Glomerular endothelial cell (primary cell): ENCODE measurements around the gene PARD3. TPM values are rescaled to one million over a fixed set of nuclear protein-coding genes. Genes with fewer than 3 reads are reported as not detected.
A peak's percentile ranks its signal among the peaks of the same experiment; 100 is the strongest.

ENCODE experiments used
- DNase-seq: peaks from one replicate; pipeline ENCODE4 v3.0.0-alpha.2; 2011; ENCODE audit warnings: low read depth, low spot score; ENCODE audit errors: extremely low read depth
- total RNA-seq: library from RNA; depleted of rRNA; stranded (reverse); fragments of >200 nt; gene quantifications from 2 replicates; pipeline ENCODE4 v1.2.3, GENCODE V29; 2015

The PARD3 gene
- total RNA-seq, 1 donor from 2014 or later, result 23.0 TPM

DNA sequence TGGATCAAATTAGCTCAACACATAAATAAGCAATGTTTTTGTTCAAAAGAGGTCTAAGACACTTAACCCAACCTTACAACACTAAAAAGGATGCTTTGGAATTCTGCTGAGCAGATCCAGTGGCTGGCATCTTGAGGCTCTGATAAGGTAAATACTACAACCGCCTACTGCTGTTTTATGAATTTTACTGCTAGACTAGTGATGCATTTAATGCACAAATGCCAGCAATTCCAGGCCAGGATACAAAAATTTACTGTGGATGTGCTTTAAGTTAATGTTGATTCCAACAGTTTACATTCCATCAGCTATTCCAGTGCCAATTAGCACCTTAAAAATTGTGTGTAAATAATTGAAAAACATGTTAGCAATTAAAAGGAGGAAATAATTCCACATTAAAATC is 261.3 kb downstream of the PARD3 start:
- no peak for DNase-seq

DNA sequence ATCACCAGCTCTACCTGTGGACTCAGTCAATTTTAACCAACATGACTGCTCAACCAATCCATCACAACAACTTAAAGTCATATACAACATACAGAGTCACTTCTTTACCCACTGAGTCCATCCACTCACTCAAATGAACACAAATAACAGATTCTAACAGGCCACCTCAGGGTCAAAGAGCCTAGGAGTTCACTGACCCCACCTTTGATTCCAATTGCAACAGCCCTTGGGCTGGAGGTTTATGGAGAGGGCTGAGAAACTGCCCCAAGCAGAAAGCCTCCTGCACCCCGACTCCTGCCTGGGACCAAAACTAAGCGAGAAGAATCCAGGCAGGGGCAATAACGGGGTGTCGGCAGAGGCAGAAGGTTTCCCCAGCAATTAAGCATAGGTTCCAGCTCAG is 263.8 kb downstream of the PARD3 start:
- no peak for DNase-seq

DNA sequence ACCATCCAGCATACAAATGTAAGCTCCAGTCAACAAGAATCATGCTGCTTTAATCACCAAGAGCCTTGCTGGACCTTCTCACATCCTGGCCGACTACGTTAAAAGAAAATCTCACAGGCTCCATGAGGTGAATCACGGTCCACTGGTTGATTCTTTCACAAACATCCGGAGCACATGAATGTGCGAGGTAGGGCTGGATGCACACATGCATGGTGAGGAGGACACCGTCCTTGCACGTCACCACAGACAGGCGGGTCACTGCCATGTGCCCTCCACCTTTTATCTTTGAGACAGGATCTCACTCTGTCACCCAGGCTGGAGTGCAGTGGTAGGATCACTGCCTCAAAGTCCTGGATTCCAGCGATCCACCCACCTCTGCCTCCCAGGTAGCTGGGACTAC is 265.1 kb downstream of the PARD3 start:
- DNase-seq, result no peak

DNA sequence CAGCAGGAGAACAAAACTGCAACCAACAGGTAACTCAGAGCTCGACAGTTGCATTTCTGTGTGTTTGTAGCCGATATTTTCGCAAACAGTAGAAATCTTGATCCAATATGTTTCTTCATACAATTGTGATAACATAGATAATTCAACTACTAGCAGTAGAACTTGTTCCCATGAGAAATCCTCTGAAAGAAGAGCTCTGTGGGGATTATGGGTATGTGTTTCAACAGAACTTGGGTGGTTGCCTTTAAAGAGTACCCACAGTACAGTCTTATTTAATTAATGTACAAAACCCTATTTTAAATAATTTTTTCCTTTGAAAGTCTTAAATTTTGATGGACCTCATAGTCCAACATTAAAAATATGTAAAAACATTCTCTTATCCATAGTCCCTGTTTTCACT is 266.1 kb downstream of the PARD3 start:
- no peak for DNase-seq

DNA sequence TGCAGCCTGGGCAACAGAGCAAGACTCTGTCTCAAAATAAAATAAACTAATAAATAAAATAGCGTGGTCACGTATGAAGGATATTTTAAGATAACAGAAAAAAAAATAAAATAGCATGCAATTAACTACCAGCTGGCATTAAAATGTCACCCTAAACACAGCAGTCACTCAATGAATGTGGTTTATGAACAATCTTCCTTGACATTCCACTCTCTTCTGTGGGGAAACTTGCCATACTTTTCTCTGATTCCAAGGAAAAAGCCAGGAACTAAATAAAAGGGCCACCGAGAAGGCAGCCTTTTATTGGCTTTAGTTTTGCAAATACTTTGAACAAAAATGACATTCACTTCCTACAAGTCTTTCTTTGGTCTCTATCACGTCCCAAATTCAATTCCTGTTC is 266.6 kb downstream of the PARD3 start:
- DNase-seq, result no peak

DNA sequence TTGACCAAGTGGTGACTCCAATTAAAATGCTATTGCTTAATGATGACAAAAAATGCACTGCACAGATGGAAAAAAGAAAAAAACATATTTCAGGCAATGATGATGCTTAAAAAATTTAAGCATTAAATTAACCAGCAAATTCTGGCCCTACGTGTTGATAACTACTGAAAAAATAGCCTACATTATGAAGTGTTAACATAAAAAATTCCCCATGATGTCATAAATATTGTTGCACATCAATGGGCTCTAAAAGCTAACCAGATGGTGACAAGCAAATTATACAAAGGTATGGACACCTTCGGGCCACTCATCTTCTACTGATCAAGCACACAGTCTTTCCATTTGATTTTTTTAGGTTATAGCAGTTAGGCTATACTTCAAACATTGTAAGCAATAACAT is 267.4 kb downstream of the PARD3 start:
- no peak for DNase-seq

DNA sequence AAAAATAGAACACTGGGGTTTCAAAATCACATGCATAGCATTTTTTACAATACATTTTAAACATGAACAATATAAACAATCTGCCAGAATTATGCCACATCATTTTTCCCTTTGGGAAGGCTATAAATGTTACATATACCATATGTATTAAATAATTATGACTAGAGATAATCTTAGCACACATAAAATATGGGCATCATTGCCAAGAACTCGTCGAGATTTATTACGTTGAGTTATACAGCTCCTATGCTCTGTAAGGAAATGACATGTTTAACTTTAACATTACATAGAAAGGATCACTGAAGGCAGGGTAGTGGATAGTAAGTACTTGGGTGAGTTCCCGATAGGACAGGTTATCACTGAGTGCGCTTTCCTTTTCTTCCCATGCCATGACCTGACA is 267.8 kb downstream of the PARD3 start:
- no peak for DNase-seq

DNA sequence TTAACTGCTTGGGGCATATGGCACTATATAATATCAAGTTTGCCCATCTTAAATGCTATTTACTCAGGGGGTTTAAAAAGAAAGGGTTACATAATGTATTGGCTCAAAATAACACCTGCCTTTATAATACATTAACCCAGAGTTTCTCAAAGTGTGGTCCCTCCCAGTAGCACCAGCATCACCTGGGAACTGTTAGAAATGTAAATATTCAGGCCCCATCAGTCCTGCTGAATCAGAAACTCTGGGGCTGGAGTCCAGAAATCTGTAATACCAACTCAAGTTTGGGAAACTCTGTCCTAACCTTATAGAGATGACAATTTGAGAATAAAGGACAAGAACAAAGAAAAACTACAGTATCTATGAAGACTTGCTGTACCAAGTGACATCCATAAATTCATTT is 270.7 kb downstream of the PARD3 start:
- no peak for DNase-seq

DNA sequence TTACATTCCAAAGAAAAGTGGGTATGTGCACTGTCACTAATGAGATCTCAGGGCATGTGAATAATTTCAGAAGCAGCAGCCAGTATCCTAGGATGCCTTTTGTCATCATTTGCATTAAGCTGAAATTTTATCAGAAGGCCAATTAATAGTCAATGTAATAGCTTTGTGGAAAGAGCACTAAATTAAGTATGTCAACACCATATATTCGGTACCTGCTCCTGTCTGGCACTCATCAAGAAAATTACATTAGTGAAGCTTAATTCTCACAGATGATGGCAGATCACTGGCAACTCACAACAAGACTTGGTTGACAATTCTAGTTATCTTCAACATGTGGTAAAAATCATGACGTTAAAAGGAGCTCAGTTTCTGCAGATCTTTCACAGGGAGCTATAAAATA is 271.4 kb downstream of the PARD3 start:
- DNase-seq, result no peak

DNA sequence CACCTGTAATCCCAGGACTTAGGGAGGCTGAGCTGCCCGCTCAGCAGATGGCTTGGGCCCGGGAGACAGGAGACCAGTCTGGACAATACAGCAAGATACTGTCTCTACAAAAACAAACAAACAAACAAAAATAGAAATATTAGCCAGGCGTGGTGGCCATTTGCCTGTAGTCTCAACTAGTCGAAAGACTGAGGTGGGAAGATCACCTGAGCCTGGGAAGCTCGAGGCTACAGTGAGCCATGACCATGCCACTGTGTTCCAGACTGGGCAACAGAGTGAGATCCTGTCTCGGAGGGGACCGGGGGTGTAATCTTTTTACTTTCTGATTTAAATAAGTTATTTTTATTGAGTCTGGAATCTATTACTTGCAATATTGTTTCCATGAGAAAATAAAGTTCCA is 274.6 kb downstream of the PARD3 start:
- DNase-seq, result no peak

DNA sequence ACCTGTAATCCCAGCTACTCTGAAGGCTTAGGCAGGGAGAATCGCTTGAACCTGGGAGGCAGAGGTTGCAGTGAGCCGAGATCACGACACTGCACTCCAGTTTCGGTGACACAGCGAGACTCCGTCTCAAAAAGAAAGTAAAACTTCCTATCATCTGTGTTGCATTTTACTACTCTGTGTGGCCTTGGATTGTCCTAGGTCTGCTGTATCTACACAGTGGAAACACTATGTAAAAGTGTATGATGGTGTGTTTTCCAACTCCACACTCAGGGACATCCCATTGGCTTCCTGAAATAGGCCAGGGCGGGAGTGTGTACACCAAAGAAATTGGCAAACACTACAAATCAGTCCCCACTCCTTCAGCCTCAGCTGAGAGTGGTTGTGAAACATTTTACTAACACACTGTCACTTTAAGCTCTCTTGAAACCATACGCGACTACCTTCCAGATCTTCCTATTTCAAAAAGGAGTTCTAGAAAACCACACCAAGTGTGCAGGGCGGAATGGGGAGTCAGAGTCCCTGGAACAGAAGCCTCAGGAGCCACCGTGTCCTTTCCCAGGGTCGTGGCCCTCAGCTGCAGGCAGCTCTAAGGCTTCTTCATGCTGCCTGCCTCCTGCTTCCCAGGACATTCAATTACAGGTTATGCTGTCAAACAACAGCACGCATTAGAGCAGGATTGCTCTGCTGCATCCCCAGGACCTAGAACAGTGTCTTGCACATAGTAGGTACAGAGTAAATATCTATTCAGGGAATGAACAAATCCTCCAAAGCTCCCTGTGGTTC is 275.4 kb downstream of the PARD3 start:
- DNase-seq, result no peak

DNA sequence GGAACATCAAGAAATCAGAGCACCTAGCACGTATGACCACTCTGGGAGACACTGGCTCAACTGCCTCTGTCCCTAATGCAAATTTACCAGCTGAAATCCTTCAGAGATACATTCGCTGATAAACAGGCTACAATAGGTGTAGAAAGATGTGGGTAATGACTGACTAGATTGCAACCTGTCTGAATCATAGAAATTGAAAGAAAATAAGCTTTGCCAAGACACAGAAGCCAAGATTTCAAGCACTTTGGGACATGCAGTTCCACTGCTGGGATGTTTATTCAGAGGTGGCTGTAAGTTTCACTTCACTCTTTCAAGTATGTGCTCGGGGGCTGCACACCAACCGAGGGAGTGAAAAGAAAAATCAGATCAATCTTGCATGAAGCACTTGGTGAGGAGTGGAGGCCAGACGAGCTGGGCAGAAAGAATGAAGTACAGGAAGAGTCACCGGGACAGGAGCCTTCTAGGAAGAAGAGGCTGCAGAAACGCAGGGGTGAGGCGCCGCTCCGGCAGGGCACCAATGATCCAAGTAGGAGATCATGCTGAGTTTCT is 276.7 kb downstream of the PARD3 start:
- no peak for DNase-seq

DNA sequence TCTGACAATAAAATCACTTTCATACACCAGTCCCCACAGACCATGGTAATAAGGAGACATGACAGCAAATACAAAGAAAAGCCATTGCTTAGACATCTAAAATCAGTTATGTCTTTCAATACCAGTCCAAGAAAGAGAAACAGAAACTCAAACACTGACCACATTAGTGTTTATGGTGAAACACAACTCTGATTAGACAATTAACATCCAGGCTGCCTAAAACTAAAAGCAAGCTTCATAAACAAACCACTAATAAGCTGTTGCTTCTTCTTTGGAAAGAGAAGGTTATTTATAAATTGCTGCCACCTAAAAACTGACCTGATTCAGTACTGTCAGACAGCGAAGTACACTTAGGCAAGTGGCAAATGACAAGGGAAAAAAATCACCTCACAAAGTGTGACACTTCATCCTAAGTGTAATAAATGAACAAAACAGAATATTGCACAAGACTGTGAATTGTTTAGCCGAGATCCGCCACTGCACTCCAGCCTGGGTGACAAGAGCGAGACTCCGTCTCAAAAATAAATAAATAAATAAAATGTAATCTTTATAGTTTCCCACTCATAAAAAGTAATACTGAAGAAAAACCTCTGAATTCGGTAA is 277.4 kb downstream of the PARD3 start:
- no peak for DNase-seq

DNA sequence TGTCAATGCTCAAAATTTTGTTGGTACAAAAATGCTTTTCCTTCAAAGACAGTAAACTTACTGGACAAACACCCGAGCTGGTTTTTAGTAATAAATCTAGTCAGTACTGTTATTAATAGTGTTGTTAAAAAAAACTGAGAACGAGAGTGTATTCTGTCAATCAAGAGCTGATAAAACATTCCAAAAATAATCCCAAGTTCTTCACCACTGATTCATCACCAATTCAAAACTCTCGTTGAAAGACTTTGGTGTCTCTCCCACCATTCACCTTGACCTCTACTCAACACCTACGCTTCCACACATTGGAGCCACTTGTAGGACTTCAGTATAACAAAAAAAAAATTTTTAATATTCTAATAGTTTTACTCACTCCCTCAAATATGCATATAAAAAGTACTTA is 279.2 kb downstream of the PARD3 start:
- DNase-seq, result no peak

DNA sequence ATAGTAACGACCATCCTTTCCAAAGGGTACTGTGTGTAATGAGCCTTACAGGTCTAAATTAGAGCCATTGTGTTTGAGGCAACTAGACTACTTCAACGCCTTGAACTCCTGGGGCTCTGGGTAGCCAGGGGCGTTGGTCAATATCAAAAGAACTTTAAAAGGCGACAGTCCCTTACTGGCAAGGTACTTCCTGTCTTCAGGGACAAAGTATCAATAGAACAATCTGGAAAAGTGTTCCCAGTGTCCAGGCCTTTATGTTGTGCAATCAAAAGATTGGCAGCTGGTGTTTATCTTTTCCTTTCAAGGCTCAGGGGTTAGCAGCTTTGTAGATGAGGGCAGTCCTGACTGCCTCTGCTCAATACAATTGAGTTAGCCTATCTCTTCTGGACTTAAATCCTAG is 284.3 kb downstream of the PARD3 start:
- DNase-seq, result no peak

DNA sequence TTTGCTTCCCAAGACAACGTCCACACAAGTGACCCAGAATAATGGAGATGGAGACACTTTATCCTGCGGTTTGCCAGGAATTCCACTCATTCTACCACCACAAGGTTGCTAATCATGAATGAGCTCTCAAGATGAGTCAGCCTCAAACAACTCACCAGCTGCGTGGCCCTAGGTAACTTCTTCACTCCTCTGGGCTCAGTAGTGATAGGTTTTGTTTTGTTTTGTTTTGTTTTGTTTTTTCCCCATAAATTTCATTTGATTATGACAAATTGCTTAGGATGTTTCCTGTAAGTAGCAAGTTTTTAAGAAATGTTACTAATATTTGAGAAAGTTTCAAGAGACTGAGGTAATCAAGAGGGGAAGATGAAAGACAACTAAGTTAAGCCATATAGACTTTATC is 286.8 kb downstream of the PARD3 start:
- DNase-seq, result peak; percentile 88

DNA sequence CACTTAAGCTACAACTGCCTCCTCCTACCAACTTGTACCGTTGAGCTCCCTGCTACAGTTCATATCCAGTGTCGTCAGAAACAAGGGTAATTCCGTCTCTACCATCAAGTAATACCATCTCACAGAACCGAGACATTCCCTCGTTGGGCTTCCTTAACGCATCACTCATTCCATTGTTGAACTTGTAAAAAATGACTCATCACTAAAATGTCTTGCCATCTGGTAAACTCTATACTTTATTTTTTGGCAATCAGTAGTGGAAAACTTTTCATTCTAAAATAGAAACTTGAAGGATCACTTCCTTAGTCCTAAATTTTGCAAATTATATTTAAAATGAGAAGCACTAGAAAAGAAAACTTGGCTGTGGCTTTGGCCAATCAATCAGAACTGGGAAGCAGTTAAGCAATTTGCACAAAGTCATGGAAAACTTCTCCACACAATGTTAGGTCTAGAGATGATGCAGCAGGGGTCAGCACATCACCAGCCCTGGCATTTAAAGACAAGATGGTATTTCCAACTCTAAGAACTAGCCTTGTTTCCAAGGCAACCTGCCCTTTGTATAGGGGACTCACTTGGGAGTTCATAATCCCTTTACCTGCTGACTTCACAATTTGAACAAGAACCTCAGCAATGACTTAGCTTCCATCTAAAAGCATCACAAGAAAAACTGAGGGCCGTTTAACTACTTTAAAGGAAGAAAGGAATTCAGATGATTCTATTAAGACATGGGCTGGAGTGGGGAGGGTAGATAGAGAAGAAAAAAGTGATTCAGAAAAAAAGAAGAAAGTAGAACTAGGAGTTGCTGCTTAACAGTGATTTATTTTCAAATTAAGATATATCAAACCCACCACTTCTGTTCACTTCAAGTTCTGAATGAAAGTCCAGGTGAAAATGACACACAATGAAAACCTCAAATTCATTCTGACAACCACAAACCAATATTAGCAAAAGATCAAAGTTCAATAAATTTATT is 288.1 kb downstream of the PARD3 start:
- DNase-seq, result peak; percentile 83

DNA sequence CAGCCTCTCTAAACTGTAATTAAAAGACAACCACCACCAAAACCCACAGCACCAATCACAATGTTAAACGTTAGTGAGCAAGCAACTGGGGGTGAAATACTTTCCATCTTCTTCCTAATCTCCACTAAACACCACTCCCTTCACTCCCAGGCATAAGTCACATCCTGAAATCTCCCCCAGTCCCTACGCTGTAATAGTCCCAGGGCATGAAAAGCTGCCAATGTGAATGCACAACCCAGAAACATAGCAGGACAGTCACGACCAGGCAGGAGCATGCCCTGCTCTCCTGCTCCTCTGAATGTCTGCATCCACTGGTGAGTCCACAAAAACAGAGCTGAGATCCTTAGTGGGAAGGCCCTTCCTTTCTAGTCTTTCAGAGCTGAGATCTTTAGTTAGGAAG is 288.9 kb downstream of the PARD3 start:
- DNase-seq, result peak; percentile 23

DNA sequence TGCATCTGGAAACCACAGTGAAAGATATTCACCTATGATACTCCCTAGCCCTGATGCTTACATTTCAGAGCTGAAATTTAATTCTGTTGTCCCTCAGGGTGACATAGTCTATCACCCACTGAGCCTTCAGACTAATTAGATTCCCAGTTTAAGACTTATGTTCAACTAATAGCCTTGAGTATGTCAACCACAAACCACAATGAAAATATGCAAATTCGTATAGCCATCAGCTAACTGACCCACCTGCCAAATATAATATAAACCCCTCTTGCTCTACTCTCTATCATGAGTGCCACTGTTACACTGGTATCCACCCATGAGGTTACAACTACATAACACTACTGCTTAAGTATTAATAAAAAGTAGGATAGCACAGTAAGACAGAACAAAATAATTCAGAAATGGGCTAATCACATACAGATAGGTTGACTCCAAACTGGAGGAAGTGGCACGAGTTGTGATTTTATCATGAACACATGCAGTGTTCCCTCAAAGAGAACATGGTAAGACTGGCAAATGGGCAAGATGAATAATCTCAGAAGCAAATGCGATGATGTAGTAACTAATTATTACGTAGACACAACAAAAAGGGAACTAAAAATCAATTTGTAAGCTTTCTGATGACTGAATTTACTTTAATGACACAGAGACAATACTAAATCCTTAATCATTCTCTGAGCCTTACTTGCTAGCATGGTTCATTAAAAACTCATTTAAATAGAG is 290.6 kb downstream of the PARD3 start:
- DNase-seq, result no peak

DNA sequence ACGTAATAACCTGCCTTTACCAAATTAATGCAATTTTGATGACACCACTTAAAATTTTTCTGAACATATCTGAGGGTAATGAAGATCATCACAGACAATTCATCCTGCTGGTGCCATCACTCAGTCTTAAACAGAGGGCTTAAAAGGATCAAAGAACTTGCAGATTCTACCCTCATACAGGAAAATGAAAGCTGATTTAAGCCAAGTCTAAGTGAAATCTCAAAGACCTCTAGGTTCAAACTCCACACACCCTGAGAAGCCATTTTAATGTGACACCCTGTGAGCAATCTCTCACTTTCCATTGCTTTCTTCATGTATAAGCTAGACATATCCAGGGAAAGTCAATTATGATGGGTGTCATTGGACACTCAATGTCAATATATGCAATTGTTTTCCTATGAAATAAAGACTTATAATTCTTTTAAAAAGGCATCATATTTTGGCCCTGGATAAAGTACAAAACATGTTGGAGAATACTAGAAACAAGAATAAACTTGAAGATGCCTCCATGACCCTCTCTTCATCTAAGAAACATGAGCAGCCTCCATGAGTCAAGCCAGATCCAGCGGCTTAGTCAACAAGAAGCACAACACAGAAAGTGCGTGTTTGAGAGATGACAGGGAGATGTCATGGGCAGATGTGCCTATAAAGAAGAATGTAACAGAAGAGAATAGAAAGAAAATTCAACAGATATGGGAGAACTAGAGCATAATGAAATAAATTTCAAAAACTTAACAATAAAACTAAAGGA is 291.9 kb downstream of the PARD3 start:
- DNase-seq, result no peak
